Measurements from ENCODE around the gene ALG12.

- no peak for TF ChIP-seq EP300 (IDR thresholded peaks at IDR 0.05)
- TF ChIP-seq POLR2A (IDR thresholded peaks at IDR 0.05), result no peak
- TF ChIP-seq, protein P1, sequence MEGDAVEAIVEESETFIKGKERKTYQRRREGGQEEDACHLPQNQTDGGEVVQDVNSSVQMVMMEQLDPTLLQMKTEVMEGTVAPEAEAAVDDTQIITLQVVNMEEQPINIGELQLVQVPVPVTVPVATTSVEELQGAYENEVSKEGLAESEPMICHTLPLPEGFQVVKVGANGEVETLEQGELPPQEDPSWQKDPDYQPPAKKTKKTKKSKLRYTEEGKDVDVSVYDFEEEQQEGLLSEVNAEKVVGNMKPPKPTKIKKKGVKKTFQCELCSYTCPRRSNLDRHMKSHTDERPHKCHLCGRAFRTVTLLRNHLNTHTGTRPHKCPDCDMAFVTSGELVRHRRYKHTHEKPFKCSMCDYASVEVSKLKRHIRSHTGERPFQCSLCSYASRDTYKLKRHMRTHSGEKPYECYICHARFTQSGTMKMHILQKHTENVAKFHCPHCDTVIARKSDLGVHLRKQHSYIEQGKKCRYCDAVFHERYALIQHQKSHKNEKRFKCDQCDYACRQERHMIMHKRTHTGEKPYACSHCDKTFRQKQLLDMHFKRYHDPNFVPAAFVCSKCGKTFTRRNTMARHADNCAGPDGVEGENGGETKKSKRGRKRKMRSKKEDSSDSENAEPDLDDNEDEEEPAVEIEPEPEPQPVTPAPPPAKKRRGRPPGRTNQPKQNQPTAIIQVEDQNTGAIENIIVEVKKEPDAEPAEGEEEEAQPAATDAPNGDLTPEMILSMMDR (IDR thresholded peaks at IDR 0.05), result no peak
These were observed 25.1 kb upstream of the ALG12 start for GRCh38 chr22:49943405-49943765.

Data from ovary (tissue), 3 donors.